ENCODE data around the gene PIK3C2G.
"Not testable (repeated sequence)": the region's sequence is repeated elsewhere in the genome, so short reads cannot be mapped to it uniquely, and the experiment has no call there.

The PIK3C2G gene

DNA sequence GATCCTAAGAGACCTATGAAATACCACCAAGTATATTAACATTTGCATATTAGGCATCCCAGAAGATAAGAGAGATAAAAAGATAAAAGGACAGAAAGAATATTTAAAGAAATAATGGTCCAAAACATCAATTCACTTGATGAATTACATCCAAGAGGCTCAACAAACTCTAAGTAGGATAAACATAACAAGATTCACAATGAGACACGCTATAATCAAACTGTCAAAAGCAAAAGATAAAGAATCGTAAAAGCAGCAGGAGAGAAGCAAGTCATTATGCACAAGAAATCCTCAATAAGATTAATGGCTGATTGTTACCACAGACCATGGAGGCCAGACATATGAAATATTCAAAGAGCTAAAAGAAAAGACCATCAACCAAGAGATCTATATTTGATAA is 396.9 kb downstream of the PIK3C2G start:
- no peaks in the 10 kb centered on the region for H3K36me3 ChIP-seq (ENCODE audit: control insufficient read depth, insufficient read depth, low read length)
- H3K27me3 ChIP-seq (ENCODE audit: control insufficient read depth, insufficient read depth, low read length): no peaks in the 10 kb centered on the region
- H3K4me1 ChIP-seq (ENCODE audit: control insufficient read depth, insufficient read depth, low read length): no peaks in the 10 kb centered on the region
- no peak overlapping the region for H3K9ac ChIP-seq (ENCODE audit: low read depth, low read length)
- no peak overlapping the region for H3K4me3 ChIP-seq (ENCODE audit: low read depth, low read length)
- no peaks in the 10 kb centered on the region for H3K9me3 ChIP-seq (ENCODE audit: control insufficient read depth, insufficient read depth, low read length)

DNA sequence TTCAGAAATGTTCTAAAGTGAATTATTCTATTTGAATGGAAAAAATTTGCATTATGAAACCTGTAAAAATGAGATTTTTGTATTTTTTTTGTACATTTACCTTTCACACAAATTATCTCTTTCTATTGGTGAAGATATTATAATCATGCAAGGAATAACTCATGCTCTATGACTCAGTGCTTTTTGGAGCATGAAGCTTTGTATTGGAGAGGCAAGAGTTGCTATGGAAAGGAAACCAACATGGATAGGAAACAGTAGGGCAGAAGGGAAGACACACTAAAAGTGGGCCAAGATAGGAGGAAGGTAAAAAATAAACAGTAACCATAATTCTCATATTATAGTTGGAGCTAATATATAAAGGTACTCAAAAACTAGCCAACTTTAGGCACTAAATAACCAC is 397.5 kb downstream of the PIK3C2G start:
- H3K4me3 ChIP-seq (ENCODE audit: low read depth, low read length): no peak overlapping the region
- H3K9ac ChIP-seq (ENCODE audit: low read depth, low read length): no peak overlapping the region
- no peaks in the 10 kb centered on the region for H3K9me3 ChIP-seq (ENCODE audit: control insufficient read depth, insufficient read depth, low read length)
- no peaks in the 10 kb centered on the region for H3K4me1 ChIP-seq (ENCODE audit: control insufficient read depth, insufficient read depth, low read length)
- no peaks in the 10 kb centered on the region for H3K27me3 ChIP-seq (ENCODE audit: control insufficient read depth, insufficient read depth, low read length)
- H3K36me3 ChIP-seq (ENCODE audit: control insufficient read depth, insufficient read depth, low read length): no peaks in the 10 kb centered on the region

- Histone ChIP-seq H3K36me3 (ENCODE audit: control insufficient read depth, insufficient read depth, low read length) (no peaks in the 10 kb centered on the region), H3K27me3 (ENCODE audit: control insufficient read depth, insufficient read depth, low read length) (peaks cover 4% of the 10 kb centered on the region), H3K9ac (ENCODE audit: low read depth, low read length) (no peak overlapping the region), H3K4me3 (ENCODE audit: low read depth, low read length) (no peak overlapping the region), H3K9me3 (ENCODE audit: control insufficient read depth, insufficient read depth, low read length) (no peaks in the 10 kb centered on the region), H3K4me1 (ENCODE audit: control insufficient read depth, insufficient read depth, low read length) (no peaks in the 10 kb centered on the region)
Measured at GRCh38 chr12:18676141-18676540, 414.8 kb downstream of the PIK3C2G start.

DNA sequence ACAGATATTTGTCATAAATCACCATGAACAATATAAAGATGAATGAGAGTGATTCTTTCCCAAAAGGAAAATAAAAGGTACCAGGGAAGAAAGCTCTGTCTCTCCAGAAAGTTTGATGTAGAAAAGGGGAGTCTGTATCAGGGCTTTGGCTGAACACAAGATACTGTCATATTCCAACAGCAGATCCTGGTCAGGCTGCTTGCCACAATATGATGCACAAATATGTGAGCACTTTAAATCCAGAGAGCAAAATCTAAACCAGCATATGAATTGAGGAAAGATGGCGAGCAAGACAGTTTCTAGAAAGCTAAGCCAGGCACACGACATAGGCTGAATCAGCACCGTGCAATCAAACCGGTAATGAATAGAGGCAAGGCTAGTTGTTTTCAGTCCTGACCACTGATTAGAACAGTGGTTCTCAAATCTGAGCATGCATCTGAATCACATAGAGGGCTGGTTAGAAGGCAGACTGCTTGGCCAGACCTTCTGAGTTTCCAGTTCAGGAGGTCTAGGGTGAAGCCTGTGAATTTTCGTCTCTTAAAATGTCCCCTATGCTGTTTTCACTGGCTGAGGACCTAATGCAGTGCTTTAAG is 415.8 kb downstream of the PIK3C2G start:
- Histone ChIP-seq H3K4me3 (ENCODE audit: low read depth, low read length) (no peak overlapping the region), H3K36me3 (ENCODE audit: control insufficient read depth, insufficient read depth, low read length) (no peaks in the 10 kb centered on the region), H3K4me1 (ENCODE audit: control insufficient read depth, insufficient read depth, low read length) (no peaks in the 10 kb centered on the region), H3K9ac (ENCODE audit: low read depth, low read length) (no peak overlapping the region), H3K9me3 (ENCODE audit: control insufficient read depth, insufficient read depth, low read length) (no peaks in the 10 kb centered on the region), H3K27me3 (ENCODE audit: control insufficient read depth, insufficient read depth, low read length) (peaks cover 4% of the 10 kb centered on the region)

DNA sequence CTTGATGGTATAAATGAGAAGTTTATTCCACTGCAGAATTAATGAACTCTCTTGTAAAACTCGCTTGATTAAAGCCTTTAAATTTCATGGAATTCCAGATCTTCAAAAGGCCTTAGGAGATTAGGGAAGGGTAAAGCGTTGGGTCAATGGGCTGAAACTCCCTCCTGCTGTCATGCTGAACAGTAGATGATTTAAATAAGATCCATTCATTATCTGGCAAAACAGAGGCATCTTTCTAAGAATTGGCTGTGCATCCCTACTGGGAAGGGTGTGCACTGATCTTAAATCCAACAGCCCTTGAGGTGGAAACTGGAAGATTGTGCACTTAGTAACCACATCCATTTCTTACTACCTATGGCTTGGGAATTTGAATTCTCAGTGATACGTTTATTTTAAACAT is 420.5 kb downstream of the PIK3C2G start:
- Histone ChIP-seq H3K27me3 (ENCODE audit: control insufficient read depth, insufficient read depth, low read length) (peaks cover 4% of the 10 kb centered on the region), H3K9ac (ENCODE audit: low read depth, low read length) (no peak overlapping the region), H3K4me1 (ENCODE audit: control insufficient read depth, insufficient read depth, low read length) (peaks cover 3% of the 10 kb centered on the region), H3K4me3 (ENCODE audit: low read depth, low read length) (no peak overlapping the region), H3K36me3 (ENCODE audit: control insufficient read depth, insufficient read depth, low read length) (no peaks in the 10 kb centered on the region), H3K9me3 (ENCODE audit: control insufficient read depth, insufficient read depth, low read length) (no peaks in the 10 kb centered on the region)

DNA sequence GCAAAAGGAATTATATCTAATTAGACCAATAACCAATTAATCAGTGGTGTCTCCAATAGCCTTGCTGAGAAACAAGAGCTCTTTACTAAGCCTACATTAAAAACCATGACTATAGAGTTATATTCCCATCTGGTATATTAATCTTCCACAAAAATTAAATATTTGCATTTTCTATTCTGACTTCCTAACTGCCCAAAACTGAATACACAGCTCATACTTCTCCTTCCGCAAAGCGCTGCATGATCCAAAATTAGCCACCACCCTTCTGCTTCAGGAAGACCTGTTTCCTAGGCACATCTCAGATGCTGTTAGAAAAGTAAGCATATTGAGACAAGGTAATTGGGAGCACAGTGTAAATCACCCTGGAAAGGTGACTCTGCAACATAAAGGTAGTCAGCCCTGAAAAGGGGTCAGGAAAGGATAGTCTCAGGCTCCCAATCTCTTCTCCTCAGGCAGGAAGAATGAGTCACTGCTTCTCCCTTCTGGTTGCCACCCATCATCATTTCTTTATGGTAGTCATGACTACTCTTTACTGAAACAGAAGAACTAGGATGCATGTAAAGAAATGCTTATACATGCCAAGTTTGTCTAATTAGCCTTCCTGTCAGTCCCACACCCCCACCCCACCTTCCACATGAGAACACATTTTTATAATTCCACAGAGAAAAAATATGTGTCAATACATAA is 422.2 kb downstream of the PIK3C2G start:
- no peaks in the 10 kb centered on the region for H3K9me3 ChIP-seq (ENCODE audit: control insufficient read depth, insufficient read depth, low read length)
- no peaks in the 10 kb centered on the region for H3K36me3 ChIP-seq (ENCODE audit: control insufficient read depth, insufficient read depth, low read length)
- peaks cover 3% of the 10 kb centered on the region for H3K4me1 ChIP-seq (ENCODE audit: control insufficient read depth, insufficient read depth, low read length)
- H3K9ac ChIP-seq (ENCODE audit: low read depth, low read length): no peak overlapping the region
- H3K27me3 ChIP-seq (ENCODE audit: control insufficient read depth, insufficient read depth, low read length): peaks cover 4% of the 10 kb centered on the region
- no peak overlapping the region for H3K4me3 ChIP-seq (ENCODE audit: low read depth, low read length)

DNA sequence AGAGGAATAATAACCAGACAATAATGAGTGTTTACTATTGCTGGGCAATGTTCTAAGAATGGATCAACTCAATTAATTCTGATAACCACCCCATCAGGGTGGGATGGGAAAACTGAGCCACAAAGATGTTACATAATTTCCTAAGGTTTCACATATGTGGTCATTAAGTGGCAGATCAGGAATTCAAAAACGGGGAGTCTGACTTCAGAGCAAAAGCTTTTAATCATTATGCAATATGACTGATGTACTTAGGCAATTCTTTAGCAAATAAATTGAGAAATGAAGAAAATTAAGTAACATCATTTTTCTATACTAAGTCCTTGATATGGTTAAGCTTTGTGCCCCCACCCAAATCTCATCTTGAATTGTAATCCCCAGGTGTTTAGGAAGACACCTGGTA is 423.1 kb downstream of the PIK3C2G start:
- Histone ChIP-seq H3K9ac (ENCODE audit: low read depth, low read length) (no peak overlapping the region), H3K4me3 (ENCODE audit: low read depth, low read length) (no peak overlapping the region), H3K9me3 (ENCODE audit: control insufficient read depth, insufficient read depth, low read length) (no peaks in the 10 kb centered on the region), H3K4me1 (ENCODE audit: control insufficient read depth, insufficient read depth, low read length) (peaks cover 3% of the 10 kb centered on the region), H3K27me3 (ENCODE audit: control insufficient read depth, insufficient read depth, low read length) (peaks cover 4% of the 10 kb centered on the region), H3K36me3 (ENCODE audit: control insufficient read depth, insufficient read depth, low read length) (no peaks in the 10 kb centered on the region)

DNA sequence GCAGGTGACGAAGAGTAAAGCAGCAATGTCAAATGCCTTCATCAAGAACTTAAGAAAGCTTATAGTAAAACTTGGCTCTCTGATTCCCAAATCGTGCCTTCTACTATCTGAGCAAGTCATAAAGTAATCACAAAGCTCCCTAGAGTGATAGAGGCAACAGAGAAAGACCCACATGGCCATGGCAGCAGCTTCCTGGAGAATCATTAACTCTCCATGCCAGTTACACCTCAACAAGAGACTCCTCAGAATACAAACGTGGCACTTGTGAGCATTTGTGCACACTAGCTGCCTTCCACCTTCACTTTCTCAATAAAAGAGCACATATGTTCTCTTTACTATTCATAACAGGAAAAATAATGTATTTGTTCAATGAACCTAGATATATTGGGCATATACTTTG is 428.5 kb downstream of the PIK3C2G start:
- Histone ChIP-seq H3K9ac (ENCODE audit: low read depth, low read length) (no peak overlapping the region), H3K9me3 (ENCODE audit: control insufficient read depth, insufficient read depth, low read length) (no peaks in the 10 kb centered on the region), H3K4me1 (ENCODE audit: control insufficient read depth, insufficient read depth, low read length) (no peaks in the 10 kb centered on the region), H3K36me3 (ENCODE audit: control insufficient read depth, insufficient read depth, low read length) (no peaks in the 10 kb centered on the region), H3K27me3 (ENCODE audit: control insufficient read depth, insufficient read depth, low read length) (no peaks in the 10 kb centered on the region), H3K4me3 (ENCODE audit: low read depth, low read length) (no peak overlapping the region)

GRCh38 chr12:18690653-18691052 is 429.3 kb downstream of the PIK3C2G start:
- Histone ChIP-seq H3K9me3 (ENCODE audit: control insufficient read depth, insufficient read depth, low read length) (no peaks in the 10 kb centered on the region), H3K9ac (ENCODE audit: low read depth, low read length) (no peak overlapping the region), H3K27me3 (ENCODE audit: control insufficient read depth, insufficient read depth, low read length) (no peaks in the 10 kb centered on the region), H3K4me1 (ENCODE audit: control insufficient read depth, insufficient read depth, low read length) (no peaks in the 10 kb centered on the region), H3K36me3 (ENCODE audit: control insufficient read depth, insufficient read depth, low read length) (no peaks in the 10 kb centered on the region), H3K4me3 (ENCODE audit: low read depth, low read length) (no peak overlapping the region)

- not testable (repeated sequence) for H3K36me3 ChIP-seq (ENCODE audit: control insufficient read depth, insufficient read depth, low read length); H3K9me3 ChIP-seq (ENCODE audit: control insufficient read depth, insufficient read depth, low read length); H3K4me3 ChIP-seq (ENCODE audit: low read depth, low read length); H3K27me3 ChIP-seq (ENCODE audit: control insufficient read depth, insufficient read depth, low read length); H3K9ac ChIP-seq (ENCODE audit: low read depth, low read length); H3K4me1 ChIP-seq (ENCODE audit: control insufficient read depth, insufficient read depth, low read length)
Measured at GRCh38 chr12:18693986-18694385, 432.7 kb downstream of the PIK3C2G start.

- Histone ChIP-seq H3K4me3 (ENCODE audit: low read depth, low read length) (no peak overlapping the region), H3K9me3 (ENCODE audit: control insufficient read depth, insufficient read depth, low read length) (no peaks in the 10 kb centered on the region), H3K36me3 (ENCODE audit: control insufficient read depth, insufficient read depth, low read length) (no peaks in the 10 kb centered on the region), H3K9ac (ENCODE audit: low read depth, low read length) (no peak overlapping the region), H3K4me1 (ENCODE audit: control insufficient read depth, insufficient read depth, low read length) (no peaks in the 10 kb centered on the region), H3K27me3 (ENCODE audit: control insufficient read depth, insufficient read depth, low read length) (no peaks in the 10 kb centered on the region)
Measured at GRCh38 chr12:18696971-18697602, 435.8 kb downstream of the PIK3C2G start.

Data from iPS-15b (cell line).